Measurements from ENCODE around the gene FRZB. TPM values are rescaled to one million over a fixed set of nuclear protein-coding genes. Genes with fewer than 3 reads are reported as not detected.

The FRZB gene
- total RNA-seq, 1 donor from 2014 or later = 19.8 TPM

DNA sequence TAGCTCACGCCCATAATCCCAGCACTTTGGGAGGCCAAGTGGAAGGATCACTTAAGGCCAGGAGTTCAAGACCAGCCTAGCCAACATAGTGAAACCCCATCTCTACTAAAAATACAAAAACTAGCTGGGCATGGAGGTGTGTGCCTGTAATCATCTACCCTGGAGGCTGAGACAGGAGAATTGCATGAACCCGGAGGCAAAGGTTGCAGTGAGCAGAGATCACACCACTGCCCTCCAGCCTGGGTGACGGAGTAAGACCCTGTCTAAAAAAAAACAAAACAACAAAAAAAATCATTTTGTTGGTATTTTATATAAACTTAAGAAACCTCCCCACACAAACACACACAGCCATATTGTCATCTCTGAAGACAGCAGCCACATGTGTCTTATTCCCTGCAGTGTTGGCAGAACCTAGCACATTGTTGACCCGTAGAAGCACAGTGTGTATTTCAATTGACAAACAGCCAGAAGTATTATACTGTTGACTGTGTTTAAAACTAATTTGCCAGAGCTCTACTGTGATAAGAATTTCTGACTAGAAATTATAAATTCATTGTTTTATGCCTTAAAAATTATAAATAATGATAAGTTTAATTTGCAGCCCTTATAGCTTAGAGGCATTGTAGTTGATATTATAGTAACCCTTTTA, 82.3 kb downstream of the FRZB start:
- no peak for DNase-seq

Small RNA genes within 50 kb of the gene (small RNA-seq; reads per million reads assigned to genes)
- gene RF00019 (not detected), gene RNU6-1122P (not detected)

Other genes starting within 250 kb of the FRZB start
- gene DNAJC10, start 150.4 kb downstream of the FRZB start, total RNA-seq = 61.9 TPM
- 244 TPM for gene NCKAP1, start 171.8 kb upstream of the FRZB start, total RNA-seq
- gene DUSP19, start 212.1 kb upstream of the FRZB start, total RNA-seq = 19.3 TPM

Data from occipital lobe (tissue), 3 donors.